ENCODE measurements around the gene SHD. TPM values are rescaled to one million over a fixed set of nuclear protein-coding genes. Genes with fewer than 3 reads are reported as not detected.

Gene SHD
- total RNA-seq, 1 donor from 2014 or later = not detected

DNA sequence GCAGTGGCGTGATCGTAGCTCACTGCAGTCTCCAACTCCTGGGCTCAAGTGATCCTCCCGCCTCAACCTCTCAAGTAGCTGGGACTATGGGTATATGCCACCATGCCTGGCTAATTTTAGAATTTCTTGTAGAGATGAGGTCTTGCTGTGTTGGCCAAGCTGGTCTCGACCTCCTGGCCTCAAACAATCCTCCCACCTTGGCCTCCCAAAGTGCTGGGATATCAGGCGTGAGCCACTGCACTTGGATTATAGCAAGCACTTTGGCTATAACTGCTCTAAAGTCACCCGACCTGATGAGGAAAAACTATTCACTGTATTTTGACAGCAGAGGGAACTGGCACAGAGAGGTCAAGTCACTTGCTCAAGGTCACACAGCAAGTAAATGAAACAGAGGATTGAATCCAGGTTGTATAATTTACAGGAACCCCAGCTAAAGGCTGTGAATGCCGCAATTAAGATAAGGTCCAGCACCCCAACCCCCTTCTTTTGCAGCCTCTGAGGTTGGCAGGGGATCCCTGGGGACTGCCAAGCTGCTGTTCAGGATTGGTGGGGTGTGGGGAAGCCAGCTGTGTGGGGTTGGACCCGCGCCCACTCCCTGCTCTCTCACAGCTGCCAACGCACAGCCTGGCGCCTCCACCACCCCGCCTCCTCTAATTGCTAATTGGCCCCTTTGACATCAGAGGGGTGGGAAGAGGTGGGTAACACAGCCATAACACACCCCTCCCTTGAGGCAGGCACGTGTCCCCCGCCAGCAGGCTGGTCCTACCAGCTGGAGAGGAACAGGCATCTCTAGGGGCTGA lies 17.1 kb downstream of the SHD start:
- DNase-seq (ENCODE audit: low read depth) = no peak
- H3K27me3 ChIP-seq (ENCODE audit: control insufficient read depth, insufficient read depth, low read length) = peaks cover 15% of the 10 kb centered on the region
- TF ChIP-seq, protein P1, sequence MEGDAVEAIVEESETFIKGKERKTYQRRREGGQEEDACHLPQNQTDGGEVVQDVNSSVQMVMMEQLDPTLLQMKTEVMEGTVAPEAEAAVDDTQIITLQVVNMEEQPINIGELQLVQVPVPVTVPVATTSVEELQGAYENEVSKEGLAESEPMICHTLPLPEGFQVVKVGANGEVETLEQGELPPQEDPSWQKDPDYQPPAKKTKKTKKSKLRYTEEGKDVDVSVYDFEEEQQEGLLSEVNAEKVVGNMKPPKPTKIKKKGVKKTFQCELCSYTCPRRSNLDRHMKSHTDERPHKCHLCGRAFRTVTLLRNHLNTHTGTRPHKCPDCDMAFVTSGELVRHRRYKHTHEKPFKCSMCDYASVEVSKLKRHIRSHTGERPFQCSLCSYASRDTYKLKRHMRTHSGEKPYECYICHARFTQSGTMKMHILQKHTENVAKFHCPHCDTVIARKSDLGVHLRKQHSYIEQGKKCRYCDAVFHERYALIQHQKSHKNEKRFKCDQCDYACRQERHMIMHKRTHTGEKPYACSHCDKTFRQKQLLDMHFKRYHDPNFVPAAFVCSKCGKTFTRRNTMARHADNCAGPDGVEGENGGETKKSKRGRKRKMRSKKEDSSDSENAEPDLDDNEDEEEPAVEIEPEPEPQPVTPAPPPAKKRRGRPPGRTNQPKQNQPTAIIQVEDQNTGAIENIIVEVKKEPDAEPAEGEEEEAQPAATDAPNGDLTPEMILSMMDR (IDR thresholded peaks at IDR 0.05; ENCODE audit: insufficient read depth, low read length, poor library complexity, severe bottlenecking) = no peak
- no peaks in the 10 kb centered on the region for H3K36me3 ChIP-seq (ENCODE audit: control insufficient read depth, insufficient read depth, low read length)
- H3K4me3 ChIP-seq (ENCODE audit: low read depth, low read length) = no peak overlapping the region

DNA sequence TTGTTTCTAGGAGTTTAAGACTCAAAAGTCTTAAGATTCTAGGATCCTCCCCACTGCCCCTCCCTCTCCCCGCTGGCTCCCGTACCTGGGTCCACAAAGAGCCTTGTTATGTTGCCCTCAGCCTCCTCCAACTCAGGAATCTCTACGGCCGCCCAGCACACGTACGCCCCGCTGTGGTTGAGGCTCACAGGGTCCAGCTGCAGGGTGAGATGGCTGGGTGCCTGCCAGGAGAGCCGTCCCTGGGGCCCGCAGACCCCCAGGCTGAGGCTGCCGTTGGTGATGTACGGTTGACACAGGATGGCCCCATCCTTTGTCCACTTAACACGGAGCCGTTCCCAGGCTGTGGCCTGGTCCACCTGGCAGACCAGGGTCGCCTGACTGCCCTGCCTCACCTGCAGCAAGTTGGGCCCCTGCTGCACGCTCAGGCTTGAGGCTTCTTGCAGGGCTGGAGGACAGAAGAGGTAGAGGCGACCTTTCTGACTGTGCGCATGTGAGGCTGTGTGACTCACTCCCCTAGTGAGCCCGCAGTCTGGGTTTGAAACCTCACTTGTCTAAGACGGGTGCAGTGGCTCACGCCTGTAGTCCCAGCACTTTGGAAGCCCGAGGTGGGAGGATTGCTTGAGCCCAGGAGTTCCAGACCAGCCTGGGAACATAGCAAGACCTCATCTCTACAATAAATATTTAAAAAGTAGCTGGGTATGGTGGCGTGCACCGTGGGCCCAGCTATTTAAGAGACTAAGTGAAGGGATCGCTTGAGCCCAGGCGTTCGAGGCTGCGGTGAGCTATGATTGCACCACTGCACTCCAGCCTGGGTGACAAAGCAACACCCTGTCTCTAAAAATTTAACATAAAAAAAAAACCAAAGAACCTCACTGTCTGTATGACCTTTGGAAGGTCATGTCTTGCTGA lies 19.1 kb downstream of the SHD start:
- peaks cover 14% of the 10 kb centered on the region for H3K27me3 ChIP-seq (ENCODE audit: control insufficient read depth, insufficient read depth, low read length)
- H3K36me3 ChIP-seq (ENCODE audit: control insufficient read depth, insufficient read depth, low read length) = no peaks in the 10 kb centered on the region
- no peak overlapping the region for H3K4me3 ChIP-seq (ENCODE audit: low read depth, low read length)
- TF ChIP-seq, protein P1 (IDR thresholded peaks at IDR 0.05; ENCODE audit: insufficient read depth, low read length, poor library complexity, severe bottlenecking) = no peak
- no peak for DNase-seq (ENCODE audit: low read depth)

DNA sequence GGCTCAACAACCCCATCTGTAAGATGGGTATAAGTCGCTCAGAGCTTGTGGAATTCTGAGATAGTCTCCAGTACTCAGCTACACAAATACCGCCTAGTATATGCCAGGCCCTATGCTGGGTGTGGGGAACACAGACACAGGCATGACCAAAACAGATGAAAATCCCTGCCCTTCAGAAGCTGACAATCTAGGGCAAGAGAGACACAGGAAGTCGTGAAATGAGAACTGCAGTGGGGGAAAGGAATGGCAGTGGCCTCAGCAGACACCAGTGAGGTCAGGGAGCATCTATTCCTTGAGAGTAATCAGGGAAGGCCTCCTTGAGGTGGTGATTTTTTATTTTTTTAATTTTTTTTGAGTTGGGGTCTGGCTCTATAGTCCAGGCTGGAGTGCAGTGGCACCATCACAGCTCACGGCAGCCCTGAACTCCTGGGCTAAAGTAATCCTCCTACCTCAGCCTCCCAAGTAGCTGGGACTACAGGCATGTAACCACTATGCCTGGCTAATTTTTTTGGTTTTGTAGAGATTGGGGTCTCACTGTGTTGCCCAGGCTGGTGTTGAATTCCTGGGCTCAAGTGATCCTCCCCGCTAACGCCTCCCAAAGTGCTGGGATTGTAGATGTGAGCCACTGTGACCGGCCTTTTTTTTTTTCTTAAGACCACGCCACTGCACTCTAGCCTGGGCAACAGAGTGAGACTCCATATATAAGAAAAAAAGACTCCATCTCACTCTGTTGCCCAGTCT lies 19.9 kb downstream of the SHD start:
- no peak for DNase-seq (ENCODE audit: low read depth)
- TF ChIP-seq, protein P1 (IDR thresholded peaks at IDR 0.05; ENCODE audit: insufficient read depth, low read length, poor library complexity, severe bottlenecking) = no peak
- peaks cover 14% of the 10 kb centered on the region for H3K27me3 ChIP-seq (ENCODE audit: control insufficient read depth, insufficient read depth, low read length)
- no peak overlapping the region for H3K4me3 ChIP-seq (ENCODE audit: low read depth, low read length)
- H3K36me3 ChIP-seq (ENCODE audit: control insufficient read depth, insufficient read depth, low read length) = no peaks in the 10 kb centered on the region

DNA sequence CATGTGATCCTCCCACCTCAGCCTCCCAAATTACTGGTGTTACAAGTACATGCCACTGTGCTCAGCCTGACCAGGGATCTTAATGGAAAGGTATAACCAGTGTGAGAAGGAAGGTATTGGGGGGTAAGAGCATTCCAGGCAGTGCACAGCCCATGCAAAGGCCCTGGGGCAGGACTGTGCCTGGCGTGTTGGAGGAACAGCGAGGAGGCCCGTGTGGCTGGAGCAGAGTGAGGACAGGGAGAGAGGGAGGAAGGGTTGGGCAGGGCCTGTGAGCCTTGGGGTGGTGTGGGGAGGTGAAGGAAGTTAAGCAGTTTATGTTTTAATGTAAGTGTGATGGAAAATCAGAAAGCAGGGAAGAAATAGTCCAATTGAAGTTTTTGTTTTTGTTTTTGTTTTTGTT lies 21.5 kb downstream of the SHD start:
- Histone ChIP-seq H3K36me3 (ENCODE audit: control insufficient read depth, insufficient read depth, low read length) (no peaks in the 10 kb centered on the region), H3K27me3 (ENCODE audit: control insufficient read depth, insufficient read depth, low read length) (peaks cover 7% of the 10 kb centered on the region), H3K4me3 (ENCODE audit: low read depth, low read length) (no peak overlapping the region)
- TF ChIP-seq, protein P1 (IDR thresholded peaks at IDR 0.05; ENCODE audit: insufficient read depth, low read length, poor library complexity, severe bottlenecking) = no peak
- DNase-seq (ENCODE audit: low read depth) = no peak

DNA sequence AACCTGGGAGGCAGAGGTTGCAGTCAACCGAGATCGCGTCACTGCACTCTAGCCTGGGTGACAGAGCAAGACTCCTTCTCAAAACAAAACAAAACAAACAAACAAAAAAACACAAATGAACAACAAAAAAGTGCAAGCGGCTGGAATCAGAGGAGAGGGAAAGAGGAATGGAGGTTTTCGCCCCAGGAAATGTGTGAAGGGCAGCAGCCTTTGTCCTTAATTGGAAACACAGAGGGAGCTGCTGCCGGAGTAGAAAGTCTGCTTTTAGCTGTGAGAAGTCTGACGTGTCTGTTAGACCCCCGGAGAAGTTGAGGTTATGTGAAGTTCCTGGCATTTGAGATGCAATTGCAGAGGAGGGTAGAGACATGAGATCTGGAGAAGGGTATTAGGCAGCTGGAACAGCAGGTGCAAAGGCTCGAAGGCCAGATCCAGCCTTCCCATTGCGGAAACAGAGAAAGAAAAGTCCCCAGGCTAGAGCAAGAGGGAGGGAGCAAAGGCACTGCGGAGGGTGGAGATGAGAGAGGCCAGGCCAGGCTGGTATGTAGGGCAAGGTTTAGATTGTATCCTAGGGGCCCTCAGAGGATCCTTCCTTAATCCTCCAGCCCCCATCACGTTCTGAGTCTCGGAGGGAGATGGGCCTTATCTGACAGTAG lies 22.6 kb downstream of the SHD start:
- TF ChIP-seq, protein P1 (IDR thresholded peaks at IDR 0.05; ENCODE audit: insufficient read depth, low read length, poor library complexity, severe bottlenecking) = no peak
- no peaks in the 10 kb centered on the region for H3K36me3 ChIP-seq (ENCODE audit: control insufficient read depth, insufficient read depth, low read length)
- H3K27me3 ChIP-seq (ENCODE audit: control insufficient read depth, insufficient read depth, low read length) = peaks cover under 1% of the 10 kb centered on the region
- H3K4me3 ChIP-seq (ENCODE audit: low read depth, low read length) = no peak overlapping the region
- DNase-seq (ENCODE audit: low read depth) = no peak
